Effector memory CD8-positive, alpha-beta T cell (primary cell): ENCODE measurements around the gene IFI44.

Experiments
- ATAC-seq: fragments of 150-1000 bp; cut with Tn5 transposase; replicated peaks from 2 replicates; pipeline ENCODE4 v1.10.0; 2021; ENCODE audit warnings: mild to moderate bottlenecking, moderate library complexity
- DNase-seq, 3 experiments: peaks; one replicate each; pipeline ENCODE4 v3.0.0; 2021
- H3K27ac Mint-ChIP-seq, 2 donors: one replicate each; pipeline ENCODE4 v1.8.0; 2022; ENCODE audit warnings: mild to moderate bottlenecking in 2 of 2, mixed read lengths in 2 of 2, moderate library complexity in 2 of 2
- H3K27me3 Mint-ChIP-seq, 2 donors: one replicate each; pipeline ENCODE4 v1.8.0; 2022; ENCODE audit warnings: mixed read lengths in 2 of 2
- H3K36me3 Mint-ChIP-seq: one replicate; pipeline ENCODE4 v1.8.0; 2022; ENCODE audit warnings: mild to moderate bottlenecking, moderate library complexity, mixed read lengths; ENCODE audit not compliant: insufficient read depth
- H3K4me1 Mint-ChIP-seq, 2 donors: one replicate each; pipeline ENCODE4 v1.8.0; 2022; ENCODE audit warnings: low read depth in 2 of 2, mixed read lengths in 2 of 2
- H3K4me3 Mint-ChIP-seq, 2 donors: one replicate each; pipeline ENCODE4 v1.8.0; 2022; ENCODE audit warnings: mild to moderate bottlenecking in 2 of 2, mixed read lengths in 2 of 2, moderate library complexity in 2 of 2
- H3K9me3 Mint-ChIP-seq, 2 donors: one replicate each; pipeline ENCODE4 v1.8.0; 2022; ENCODE audit warnings: mixed read lengths in 2 of 2

Gene IFI44

DNA sequence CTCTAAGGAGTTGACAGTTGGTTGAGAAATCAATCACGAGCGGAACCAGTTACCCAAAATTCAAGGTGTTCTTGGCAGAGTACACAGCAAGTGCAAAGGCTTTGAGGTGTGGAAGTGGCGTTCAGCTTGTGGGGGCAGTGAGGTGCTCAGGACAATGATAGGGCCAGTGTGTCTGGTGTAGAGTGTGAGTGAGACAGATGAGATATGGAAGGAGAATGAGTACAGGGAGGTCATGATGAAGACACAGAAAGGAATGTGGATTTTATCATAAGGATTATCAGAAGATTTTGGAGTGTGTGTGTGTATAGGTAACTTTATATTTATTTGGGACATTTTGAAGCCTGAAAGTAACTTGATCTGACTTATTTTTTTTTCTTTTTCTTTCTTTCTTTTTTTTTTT, 40.9 kb downstream of the IFI44 start:
- no peak for ATAC-seq
- peaks cover 5 to 9% of the 10 kb centered on the region in 2 donors for H3K27me3 Mint-ChIP-seq
- H3K4me1 Mint-ChIP-seq, result no peaks in the 10 kb centered on the region
- DNase-seq, result no peak
- no peak overlapping the region for H3K4me3 Mint-ChIP-seq
- H3K9me3 Mint-ChIP-seq, result no peaks in the 10 kb centered on the region
- H3K36me3 Mint-ChIP-seq, result no peaks in the 10 kb centered on the region
- no peak overlapping the region for H3K27ac Mint-ChIP-seq

DNA sequence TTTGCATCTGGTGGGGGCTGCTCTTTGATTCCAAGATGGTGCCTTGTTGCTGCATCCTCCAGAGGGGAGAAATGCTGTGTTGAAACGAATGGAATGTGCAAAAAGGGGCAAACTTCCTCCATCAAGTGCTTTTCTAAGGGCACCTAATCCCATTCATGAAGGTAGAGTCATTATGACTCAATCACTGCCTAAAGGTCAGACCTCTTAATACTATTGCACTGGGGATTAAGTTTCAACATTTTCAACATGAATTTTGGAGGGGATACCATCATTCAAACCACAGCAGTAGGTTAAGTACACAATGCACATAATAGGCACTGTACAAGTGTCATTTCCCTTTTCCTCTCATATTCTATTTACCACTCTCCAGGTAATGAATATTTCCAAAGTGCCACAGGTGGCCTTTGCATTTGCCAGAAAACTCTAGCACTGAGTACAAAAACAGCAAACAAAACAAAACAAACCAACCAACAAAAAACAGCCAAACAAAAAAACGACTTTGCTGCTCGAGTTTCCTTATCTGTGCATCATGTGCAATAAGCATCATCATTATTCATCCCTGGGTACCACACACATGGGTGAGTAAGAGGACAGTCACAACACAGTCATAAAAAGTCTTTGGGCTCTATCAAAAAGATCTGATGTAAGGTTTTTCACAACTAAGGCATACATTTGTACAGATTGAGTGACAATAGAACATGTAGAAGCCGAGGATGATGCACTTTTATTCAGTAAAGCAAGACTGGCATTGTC, 42.5 kb downstream of the IFI44 start:
- no peak overlapping the region for H3K4me3 Mint-ChIP-seq
- no peak for ATAC-seq
- H3K4me1 Mint-ChIP-seq, result no peaks in the 10 kb centered on the region
- H3K9me3 Mint-ChIP-seq, result no peaks in the 10 kb centered on the region
- no peak for DNase-seq
- H3K36me3 Mint-ChIP-seq, result no peaks in the 10 kb centered on the region
- H3K27ac Mint-ChIP-seq, result no peak overlapping the region
- peaks cover 5 to 9% of the 10 kb centered on the region in 2 donors for H3K27me3 Mint-ChIP-seq

DNA sequence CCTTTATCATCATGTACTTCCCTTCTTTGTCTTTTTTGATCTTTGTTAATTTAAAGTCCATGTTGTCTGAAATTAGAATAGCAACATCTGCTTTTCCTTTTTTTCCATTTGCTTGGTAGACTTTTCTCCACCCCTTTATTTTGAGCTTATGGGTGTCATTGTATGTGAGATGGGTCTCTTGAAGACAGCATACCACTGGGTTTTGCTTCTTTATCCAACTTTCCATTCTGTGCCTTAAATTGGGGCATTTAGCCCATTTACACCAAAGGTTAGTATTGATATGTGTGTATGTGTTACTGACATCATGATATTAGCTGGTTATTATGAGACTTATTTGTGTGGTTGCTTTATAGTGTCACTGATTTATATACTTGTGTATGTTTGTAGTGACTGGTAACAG, 50.2 kb downstream of the IFI44 start:
- Mint-ChIP-seq H3K4me1 (no peaks in the 10 kb centered on the region), H3K36me3 (no peaks in the 10 kb centered on the region), H3K27ac (no peak overlapping the region), H3K4me3 (no peak overlapping the region), H3K27me3 (peaks cover 19 to 39% of the 10 kb centered on the region in 2 donors), H3K9me3 (peaks cover 8 to 20% of the 10 kb centered on the region in 2 donors)
- ATAC-seq, result no peak
- no peak for DNase-seq

DNA sequence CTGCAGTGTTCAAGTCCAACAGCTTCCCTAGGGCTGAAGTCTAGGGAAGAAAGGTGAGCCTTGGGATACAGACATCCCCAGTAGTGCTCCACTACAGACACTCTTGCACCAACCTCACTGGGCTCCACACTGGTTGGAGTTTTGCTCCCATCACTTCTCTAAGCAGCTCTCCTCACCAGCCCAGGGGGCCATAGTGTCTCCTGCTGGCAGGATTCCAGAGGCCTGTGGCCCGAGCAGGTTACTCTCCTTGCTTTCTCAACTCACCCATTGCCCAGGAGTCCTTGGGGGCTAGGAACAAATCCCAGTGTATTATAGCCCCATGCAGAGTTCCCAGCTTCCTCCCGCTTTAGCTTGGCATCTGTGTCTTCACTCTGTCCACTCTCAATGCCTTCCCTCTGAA, 52.8 kb downstream of the IFI44 start:
- Mint-ChIP-seq H3K4me3 (no peak overlapping the region), H3K27ac (no peak overlapping the region), H3K36me3 (no peaks in the 10 kb centered on the region), H3K27me3 (peaks cover 19 to 48% of the 10 kb centered on the region in 2 donors), H3K4me1 (no peaks in the 10 kb centered on the region), H3K9me3 (peaks cover 8 to 20% of the 10 kb centered on the region in 2 donors)
- DNase-seq, result no peak
- no peak for ATAC-seq

DNA sequence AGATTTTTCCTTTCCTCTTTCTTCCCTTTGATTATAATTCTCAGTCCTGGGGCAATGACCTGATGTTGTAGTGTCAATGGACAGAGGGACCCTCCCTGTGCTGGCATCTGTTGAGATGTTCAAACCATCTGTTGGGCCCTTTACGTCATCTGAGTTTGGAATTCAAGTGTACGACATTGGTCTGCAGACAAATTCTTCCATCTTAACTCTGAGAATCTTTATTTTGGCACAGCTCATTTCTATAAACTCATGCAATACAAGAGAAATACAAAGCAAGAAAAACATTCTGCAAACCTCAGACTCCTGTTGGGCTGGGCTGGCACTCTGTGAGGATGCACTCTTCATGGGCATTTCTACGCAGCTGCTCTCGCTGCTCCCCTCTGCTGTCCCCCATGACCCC, 54.2 kb downstream of the IFI44 start:
- peaks cover 8 to 20% of the 10 kb centered on the region in 2 donors for H3K9me3 Mint-ChIP-seq
- DNase-seq (no peak), ATAC-seq (no peak)
- H3K4me1 Mint-ChIP-seq, result no peaks in the 10 kb centered on the region
- no peaks in the 10 kb centered on the region for H3K36me3 Mint-ChIP-seq
- no peak overlapping the region for H3K4me3 Mint-ChIP-seq
- H3K27me3 Mint-ChIP-seq, result peaks cover 19 to 48% of the 10 kb centered on the region in 2 donors
- H3K27ac Mint-ChIP-seq, result no peak overlapping the region

DNA sequence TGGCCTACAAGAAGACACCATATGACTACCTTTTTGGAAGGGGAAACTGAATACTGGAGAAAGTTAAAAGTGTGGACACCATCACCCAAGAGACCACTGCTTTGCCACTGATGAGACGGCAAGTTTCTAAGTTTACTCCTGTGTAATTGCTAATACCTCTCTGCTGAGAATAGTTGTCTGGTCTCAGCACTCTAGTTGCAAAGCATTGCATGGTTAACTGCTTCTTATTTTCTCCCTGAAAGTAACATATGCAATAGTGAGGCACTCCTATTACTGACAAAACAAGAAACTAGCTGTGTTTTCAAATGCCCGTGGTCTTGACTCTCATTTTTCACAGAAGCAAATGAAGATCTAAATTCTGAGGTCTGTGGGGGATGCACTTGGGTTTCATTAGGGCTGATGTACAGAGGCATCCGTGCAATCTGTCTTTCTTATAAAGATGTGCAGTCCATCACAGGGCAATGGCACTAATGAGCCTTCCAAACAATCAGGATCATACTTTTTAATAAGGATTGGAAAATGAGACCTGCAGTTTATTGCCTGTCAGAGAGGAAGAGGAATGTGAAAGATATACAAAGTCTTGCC, 62.9 kb downstream of the IFI44 start:
- no peak for ATAC-seq
- DNase-seq, result no peak
- Mint-ChIP-seq H3K27ac (no peak overlapping the region), H3K36me3 (no peaks in the 10 kb centered on the region), H3K27me3 (no peaks in the 10 kb centered on the region), H3K9me3 (no peaks in the 10 kb centered on the region), H3K4me1 (no peaks in the 10 kb centered on the region), H3K4me3 (no peak overlapping the region)

DNA sequence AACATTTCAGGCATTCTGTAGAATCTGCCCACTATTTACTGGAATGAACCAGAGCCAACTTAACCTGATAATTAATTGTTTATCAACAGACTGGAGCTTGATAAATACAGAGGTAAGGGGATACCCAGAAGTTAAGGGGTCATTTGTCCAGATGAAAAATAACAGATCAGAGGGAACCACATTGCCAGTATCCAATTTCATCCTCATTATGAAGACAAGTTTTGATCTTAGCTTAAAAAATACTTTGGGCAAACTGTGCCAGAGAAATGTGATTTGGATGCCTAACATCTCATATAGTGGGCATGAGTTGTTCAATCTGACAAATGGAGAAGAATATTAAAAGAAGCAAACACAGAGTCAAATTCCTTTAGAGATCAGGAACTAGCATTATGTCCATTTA, 63.7 kb downstream of the IFI44 start:
- Mint-ChIP-seq H3K4me1 (no peaks in the 10 kb centered on the region), H3K27me3 (no peaks in the 10 kb centered on the region), H3K4me3 (no peak overlapping the region), H3K36me3 (no peaks in the 10 kb centered on the region), H3K27ac (no peak overlapping the region), H3K9me3 (no peaks in the 10 kb centered on the region)
- ATAC-seq (no peak), DNase-seq (no peak)
